ENCODE measurements around the gene MLLT3.
A peak's percentile ranks its signal among the peaks of the same experiment; 100 is the strongest.

The MLLT3 gene

DNA sequence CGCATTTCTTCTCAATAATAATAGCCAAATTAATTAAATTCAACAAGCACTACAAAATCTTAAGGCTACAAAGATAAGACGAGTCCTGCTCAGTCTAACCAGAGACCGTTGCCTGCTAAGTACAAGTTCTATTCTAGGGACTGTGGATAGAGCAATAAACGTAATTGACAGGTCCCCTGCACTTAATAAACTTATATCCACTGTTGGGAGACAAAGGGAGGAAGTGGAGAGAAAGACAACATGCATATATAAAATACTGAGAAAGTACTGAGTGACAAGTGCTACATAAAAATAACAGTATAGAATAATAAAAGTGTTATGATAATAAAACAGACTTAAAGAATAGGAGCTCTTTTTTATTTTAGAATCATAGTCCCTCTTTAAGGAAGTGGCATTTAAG, 158.1 kb downstream of the MLLT3 start:
- Histone ChIP-seq H3K36me3 (no peaks in the 10 kb centered on the region), H3K27me3 (peaks cover 7% of the 10 kb centered on the region; the same call in 1 of the 2 replicates), H3K4me1 (no peaks in the 10 kb centered on the region), H3K9me3 (no peaks in the 10 kb centered on the region), H3K4me3 (ENCODE audit: low read depth, low read length) (no peak overlapping the region)
- no peak for TF ChIP-seq CTCF (IDR thresholded peaks at IDR 0.05; ENCODE audit: low read depth, low read length)
- no peak for DNase-seq

- H3K9me3 ChIP-seq, result no peaks in the 10 kb centered on the region
- no peaks in the 10 kb centered on the region for H3K36me3 ChIP-seq
- no peak for TF ChIP-seq CTCF (IDR thresholded peaks at IDR 0.05; ENCODE audit: low read depth, low read length)
- no peak overlapping the region for H3K4me3 ChIP-seq (ENCODE audit: low read depth, low read length)
- peaks cover 3% of the 10 kb centered on the region; the same call in 1 of the 2 replicates for H3K27me3 ChIP-seq
- no peaks in the 10 kb centered on the region for H3K4me1 ChIP-seq
- DNase-seq, result no peak
These were observed 158.5 kb downstream of the MLLT3 start for GRCh38 chr9:20463823-20464222.

GRCh38 chr9:20462410-20462809, 159.9 kb downstream of the MLLT3 start:
- no peaks in the 10 kb centered on the region for H3K36me3 ChIP-seq
- no peaks in the 10 kb centered on the region for H3K4me1 ChIP-seq
- H3K4me3 ChIP-seq (ENCODE audit: low read depth, low read length), result no peak overlapping the region
- DNase-seq, result no peak
- no peaks in the 10 kb centered on the region; the same call in 1 of the 2 replicates for H3K27me3 ChIP-seq
- peak; percentile 38 for TF ChIP-seq CTCF (IDR thresholded peaks at IDR 0.05; ENCODE audit: low read depth, low read length)
- no peaks in the 10 kb centered on the region for H3K9me3 ChIP-seq

DNA sequence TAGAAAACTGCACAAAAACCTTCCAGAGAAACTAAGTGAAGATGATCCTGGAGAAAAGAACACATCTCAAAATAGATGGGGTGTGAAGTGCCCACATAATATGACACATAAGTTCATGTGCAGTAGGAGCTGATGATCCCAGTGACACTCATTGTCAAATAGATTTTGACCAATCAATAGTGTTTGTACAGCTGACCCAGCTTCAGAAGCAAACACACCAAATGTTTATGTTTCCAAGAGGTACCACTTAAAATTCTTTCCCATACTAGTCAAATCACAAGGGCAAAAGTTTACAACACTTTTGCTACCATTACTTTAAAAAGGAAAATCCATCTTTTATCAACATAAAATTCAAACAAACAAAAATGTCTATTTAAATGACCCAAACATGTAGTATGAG, 175.0 kb downstream of the MLLT3 start:
- Histone ChIP-seq H3K4me1 (no peaks in the 10 kb centered on the region), H3K4me3 (ENCODE audit: low read depth, low read length) (no peak overlapping the region), H3K27me3 (no peaks in the 10 kb centered on the region), H3K9me3 (no peaks in the 10 kb centered on the region), H3K36me3 (no peaks in the 10 kb centered on the region)
- no peak for TF ChIP-seq CTCF (IDR thresholded peaks at IDR 0.05; ENCODE audit: low read depth, low read length)
- no peak for DNase-seq

- no peak for TF ChIP-seq CTCF (IDR thresholded peaks at IDR 0.05; ENCODE audit: low read depth, low read length)
- H3K4me3 ChIP-seq (ENCODE audit: low read depth, low read length), result no peak overlapping the region
- DNase-seq, result no peak
- no peaks in the 10 kb centered on the region for H3K4me1 ChIP-seq
- no peaks in the 10 kb centered on the region for H3K9me3 ChIP-seq
- no peaks in the 10 kb centered on the region for H3K27me3 ChIP-seq
- H3K36me3 ChIP-seq, result no peaks in the 10 kb centered on the region
These were observed 176.1 kb downstream of the MLLT3 start for GRCh38 chr9:20446248-20446647.

- Histone ChIP-seq H3K27me3 (no peaks in the 10 kb centered on the region), H3K4me3 (ENCODE audit: low read depth, low read length) (no peak overlapping the region), H3K9me3 (no peaks in the 10 kb centered on the region), H3K36me3 (no peaks in the 10 kb centered on the region), H3K4me1 (no peaks in the 10 kb centered on the region)
- TF ChIP-seq CTCF (IDR thresholded peaks at IDR 0.05; ENCODE audit: low read depth, low read length), result no peak
- no peak for DNase-seq
These were observed 179.6 kb downstream of the MLLT3 start for GRCh38 chr9:20442461-20443319.

All from BE2C (cell line).